ENCODE measurements around the gene CAND1. TPM values are rescaled to one million over a fixed set of nuclear protein-coding genes. Genes with fewer than 3 reads are reported as not detected.

The CAND1 gene
- polyA plus RNA-seq, 2 of the 4 experiments (the other 2 are of a cell fraction) = 70.3 to 185 TPM

DNA sequence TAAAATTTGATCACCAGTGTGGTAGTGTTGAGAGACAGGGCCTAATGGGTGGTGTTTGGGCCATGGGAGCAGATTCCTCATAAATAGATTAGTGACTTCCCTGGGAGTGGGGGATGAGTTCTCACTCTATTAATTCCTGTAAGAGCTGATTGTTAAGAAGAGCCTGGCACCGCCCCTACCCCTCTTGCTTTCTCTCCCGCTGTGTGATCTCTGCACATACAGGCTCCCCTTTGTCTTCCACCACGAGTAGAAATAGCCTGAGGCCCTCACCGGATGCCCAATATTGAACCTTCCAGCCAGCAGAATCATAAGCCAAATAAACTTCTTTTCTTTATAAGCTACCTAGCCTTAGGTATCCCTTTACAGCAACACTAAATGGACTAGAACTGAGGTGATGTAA is 31.9 kb upstream of the CAND1 start:
- no peak overlapping the region for H3K4me2 ChIP-seq
- no peak overlapping the region for H3K4me3 ChIP-seq
- ChIA-PET POLR2A (no interaction called here), CTCF (no interaction called here)
- 64% methylated on average over 4 of the region's 4 CpGs for WGBS (ENCODE audit: missing lambda C conversion rate)
- ATAC-seq (no peak), FAIRE-seq (no peak), DNase-seq (ENCODE audit: low read depth in 1 of 2, low spot score in 1 of 2) (no peak)
- no peak overlapping the region for H3K27ac ChIP-seq
- H3K4me1 ChIP-seq = peaks cover 4% of the 10 kb centered on the region; the same call in 1 of the 3 replicates
- no peaks in the 10 kb centered on the region for H3K9me3 ChIP-seq
- TF ChIP-seq HOXB5 (CRISPR knock-in tag; IDR thresholded peaks at IDR 0.05) = no peak
- TF ChIP-seq CEBPB (IDR thresholded peaks at IDR 0.05) = no peak
- TF ChIP-seq MYC (IDR thresholded peaks at IDR 0.05; ENCODE audit: borderline replicate concordance, low read length) = no peak
- TF ChIP-seq SMC3 (IDR thresholded peaks at IDR 0.05) = no peak
- no peak for TF ChIP-seq ZNF302 (CRISPR knock-in tag; IDR thresholded peaks at IDR 0.05)
- TF ChIP-seq EHMT2 (IDR thresholded peaks at IDR 0.05; ENCODE audit: low read depth) = no peak
- no peak for TF ChIP-seq RCOR1 (IDR thresholded peaks at IDR 0.05; ENCODE audit: low read depth, low read length)
- TF ChIP-seq HOXA7 (CRISPR knock-in tag; IDR thresholded peaks at IDR 0.05) = no peak
- TF ChIP-seq NR3C1 (IDR thresholded peaks at IDR 0.05) = no peak
- TF ChIP-seq, protein P1, sequence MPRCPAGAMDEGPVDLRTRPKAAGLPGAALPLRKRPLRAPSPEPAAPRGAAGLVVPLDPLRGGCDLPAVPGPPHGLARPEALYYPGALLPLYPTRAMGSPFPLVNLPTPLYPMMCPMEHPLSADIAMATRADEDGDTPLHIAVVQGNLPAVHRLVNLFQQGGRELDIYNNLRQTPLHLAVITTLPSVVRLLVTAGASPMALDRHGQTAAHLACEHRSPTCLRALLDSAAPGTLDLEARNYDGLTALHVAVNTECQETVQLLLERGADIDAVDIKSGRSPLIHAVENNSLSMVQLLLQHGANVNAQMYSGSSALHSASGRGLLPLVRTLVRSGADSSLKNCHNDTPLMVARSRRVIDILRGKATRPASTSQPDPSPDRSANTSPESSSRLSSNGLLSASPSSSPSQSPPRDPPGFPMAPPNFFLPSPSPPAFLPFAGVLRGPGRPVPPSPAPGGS (IDR thresholded peaks at IDR 0.05) = no peak
- no peak for TF ChIP-seq JUN (IDR thresholded peaks at IDR 0.05)
- TF ChIP-seq CHD4 (IDR thresholded peaks at IDR 0.05; ENCODE audit: borderline replicate concordance) = no peak
- no peak for TF ChIP-seq EP300 (IDR thresholded peaks at IDR 0.05)
- no peak for TF ChIP-seq TFCP2L1 (CRISPR knock-in tag; IDR thresholded peaks at IDR 0.05)

DNA sequence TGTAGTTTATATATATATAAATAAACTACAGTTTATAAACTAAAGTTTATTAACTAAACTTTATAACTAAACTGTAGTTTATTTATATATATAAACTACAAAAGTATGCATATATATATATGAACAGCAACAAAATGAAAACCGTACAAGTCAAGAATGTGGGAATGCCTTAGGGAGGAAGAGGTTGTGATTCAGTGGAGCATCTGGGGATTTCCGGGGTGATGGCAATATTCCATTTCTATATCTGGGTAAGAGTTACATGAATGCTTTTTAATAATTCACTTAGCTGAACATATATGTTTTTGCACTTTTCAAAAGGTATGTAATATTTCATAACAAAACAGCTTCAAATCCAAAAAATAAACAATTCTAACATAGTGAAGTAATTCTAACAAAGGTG is 30.1 kb upstream of the CAND1 start:
- no peak overlapping the region for H3K4me3 ChIP-seq
- no peak for FAIRE-seq
- DNase-seq (ENCODE audit: low read depth in 1 of 2, low spot score in 1 of 2) = peak in 1 of 2 experiments; percentile 8
- H3K4me2 ChIP-seq = no peak overlapping the region
- no peak for ATAC-seq
- no peak overlapping the region for H3K27ac ChIP-seq
- POLR2A ChIA-PET = interaction anchor here (1.5 kb wide), 1 partner anchor 30 kb away, joined by 4 read pairs; the partner anchor contains the start of gene CAND1
- TF ChIP-seq JUN (IDR thresholded peaks at IDR 0.05) (no peak), SMC3 (IDR thresholded peaks at IDR 0.05) (no peak), TP53 (CRISPR knock-in tag; IDR thresholded peaks at IDR 0.05) (no peak), JUNB (IDR thresholded peaks at IDR 0.05) (no peak), BHLHE40 (IDR thresholded peaks at IDR 0.05; ENCODE audit: low read depth, low read length) (no peak), FOSB (CRISPR knock-in tag; IDR thresholded peaks at IDR 0.05) (no peak), EP300 (IDR thresholded peaks at IDR 0.05) (no peak), EHF (CRISPR knock-in tag; IDR thresholded peaks at IDR 0.05) (no peak), RNF2 (IDR thresholded peaks at IDR 0.05; ENCODE audit: borderline replicate concordance, low read depth) (no peak), NFE2L2 (conservative IDR thresholded peaks at IDR 0.05; ENCODE audit: low read length) (no peak), RAD21 (conservative IDR thresholded peaks at IDR 0.05 in 1 of 2, IDR thresholded peaks at IDR 0.05 in 1 of 2) (no peak), CHD2 (IDR thresholded peaks at IDR 0.05; ENCODE audit: low read length, partially characterized antibody) (no peak)
- TF ChIP-seq, protein P2, sequence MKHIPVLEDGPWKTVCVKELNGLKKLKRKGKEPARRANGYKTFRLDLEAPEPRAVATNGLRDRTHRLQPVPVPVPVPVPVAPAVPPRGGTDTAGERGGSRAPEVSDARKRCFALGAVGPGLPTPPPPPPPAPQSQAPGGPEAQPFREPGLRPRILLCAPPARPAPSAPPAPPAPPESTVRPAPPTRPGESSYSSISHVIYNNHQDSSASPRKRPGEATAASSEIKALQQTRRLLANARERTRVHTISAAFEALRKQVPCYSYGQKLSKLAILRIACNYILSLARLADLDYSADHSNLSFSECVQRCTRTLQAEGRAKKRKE (CRISPR knock-in tag; IDR thresholded peaks at IDR 0.05; ENCODE audit: low read depth) = no peak
- TF ChIP-seq, protein P3, sequence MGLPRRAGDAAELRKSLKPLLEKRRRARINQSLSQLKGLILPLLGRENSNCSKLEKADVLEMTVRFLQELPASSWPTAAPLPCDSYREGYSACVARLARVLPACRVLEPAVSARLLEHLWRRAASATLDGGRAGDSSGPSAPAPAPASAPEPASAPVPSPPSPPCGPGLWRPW (IDR thresholded peaks at IDR 0.05) = no peak
- TF ChIP-seq, protein P1 (IDR thresholded peaks at IDR 0.05) = no peak
- TF ChIP-seq, protein P4, sequence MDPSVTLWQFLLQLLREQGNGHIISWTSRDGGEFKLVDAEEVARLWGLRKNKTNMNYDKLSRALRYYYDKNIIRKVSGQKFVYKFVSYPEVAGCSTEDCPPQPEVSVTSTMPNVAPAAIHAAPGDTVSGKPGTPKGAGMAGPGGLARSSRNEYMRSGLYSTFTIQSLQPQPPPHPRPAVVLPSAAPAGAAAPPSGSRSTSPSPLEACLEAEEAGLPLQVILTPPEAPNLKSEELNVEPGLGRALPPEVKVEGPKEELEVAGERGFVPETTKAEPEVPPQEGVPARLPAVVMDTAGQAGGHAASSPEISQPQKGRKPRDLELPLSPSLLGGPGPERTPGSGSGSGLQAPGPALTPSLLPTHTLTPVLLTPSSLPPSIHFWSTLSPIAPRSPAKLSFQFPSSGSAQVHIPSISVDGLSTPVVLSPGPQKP (IDR thresholded peaks at IDR 0.05; ENCODE audit: low read depth, low read length) = no peak
- CTCF ChIA-PET = no interaction called here
- WGBS (ENCODE audit: missing lambda C conversion rate) = 3% methylated on average over 2 of the region's 2 CpGs
- peaks cover 4% of the 10 kb centered on the region; the same call in 1 of the 3 replicates for H3K4me1 ChIP-seq
- H3K9me3 ChIP-seq = no peaks in the 10 kb centered on the region

All from A549 (cell line).